WTC11 (cell line): ENCODE data around the gene HACD3. TPM values are rescaled to one million over a fixed set of nuclear protein-coding genes. Genes with fewer than 3 reads are reported as not detected.
A peak's percentile ranks its signal among the peaks of the same experiment; 100 is the strongest.

Experiments used
- ATAC-seq: fragments of 200-7000 bp; cut with Tn5 transposase; 2 replicates; pipeline ENCODE4 v1.10.0; 2021; ENCODE audit warnings: mild to moderate bottlenecking, moderate library complexity
- CTCF ChIA-PET: fragments of 300-600 bp; sonication (Branson Sonifier 250); formaldehyde crosslinking; loops from one replicate; lab custom pipeline; 2021; ENCODE audit warnings: antibody characterized with exemption; lab: Charles Lee
- POLR2A ChIA-PET: fragments of 350-600 bp; sonication (Branson Sonifier 250); formaldehyde crosslinking; loops from one replicate; lab custom pipeline; 2021; ENCODE audit warnings: antibody characterized with exemption; lab: Charles Lee
- DNase-seq: peaks from one replicate; pipeline ENCODE4 v3.0.0; 2021; ENCODE audit warnings: low spot score
- H3K27ac Mint-ChIP-seq: 2 replicates; pipeline ENCODE4 v1.8.0; 2021; ENCODE audit warnings: mixed read lengths
- H3K27me3 Mint-ChIP-seq: 2 replicates; pipeline ENCODE4 v1.8.0; 2021; ENCODE audit warnings: low read depth, mild to moderate bottlenecking, moderate library complexity, mixed read lengths
- H3K36me3 Mint-ChIP-seq: 2 replicates; pipeline ENCODE4 v1.8.0; 2021; ENCODE audit warnings: mixed read lengths
- H3K4me1 Mint-ChIP-seq: 2 replicates; pipeline ENCODE4 v1.8.0; 2022; ENCODE audit warnings: mixed read lengths
- H3K4me3 Mint-ChIP-seq: 2 replicates; pipeline ENCODE4 v1.8.0; 2021; ENCODE audit warnings: mild to moderate bottlenecking, moderate library complexity, mixed read lengths
- H3K9me3 Mint-ChIP-seq: 2 replicates; pipeline ENCODE4 v1.8.0; 2021; ENCODE audit warnings: mixed read lengths
- CBFB ChIP-seq: sonication (generic); formaldehyde crosslinking; IDR thresholded peaks from 2 replicates; pipeline ENCODE4 v1.8.1; 2022; ENCODE audit warnings: mild to moderate bottlenecking, low read depth, missing genetic modification reagents
- CTCF ChIP-seq: fragments of 200-600 bp; IDR thresholded peaks from 2 replicates; pipeline ENCODE4 v1.8.0; 2022; ENCODE audit warnings: antibody characterized with exemption
- ELF4 ChIP-seq: sonication (generic); formaldehyde crosslinking; IDR thresholded peaks from 2 replicates; pipeline ENCODE4 v1.8.1; 2022; ENCODE audit warnings: low read depth, mild to moderate bottlenecking, moderate library complexity, missing genetic modification reagents
- EMX1 ChIP-seq: fragments of 250-450 bp; sonication (Bioruptor Pico); IDR thresholded peaks from 2 replicates; pipeline ENCODE4 v1.8.0; 2021; ENCODE audit warnings: mild to moderate bottlenecking
- ESRRA ChIP-seq: sonication (generic); formaldehyde crosslinking; IDR thresholded peaks from 2 replicates; pipeline ENCODE4 v1.8.1; 2022; ENCODE audit warnings: mild to moderate bottlenecking, missing genetic modification reagents, borderline replicate concordance
- HMGA2 ChIP-seq: fragments of 250-450 bp; sonication (Bioruptor Pico); IDR thresholded peaks from 2 replicates; pipeline ENCODE4 v1.4.0; 2021; ENCODE audit warnings: mild to moderate bottlenecking, moderate library complexity
- JAZF1 ChIP-seq: fragments of 250-450 bp; sonication (Bioruptor Pico); IDR thresholded peaks from 2 replicates; pipeline ENCODE4 v1.9.0; 2021; ENCODE audit warnings: moderate library complexity, mild to moderate bottlenecking, inconsistent platforms
- MXD4 ChIP-seq: fragments of 250-450 bp; sonication (Bioruptor Pico); IDR thresholded peaks from 2 replicates; pipeline ENCODE4 v1.8.0; 2021; ENCODE audit warnings: mild to moderate bottlenecking, moderate library complexity, borderline replicate concordance
- MYBL2 ChIP-seq: sonication (generic); formaldehyde crosslinking; IDR thresholded peaks from 2 replicates; pipeline ENCODE4 v1.8.1; 2023; ENCODE audit warnings: mild to moderate bottlenecking, moderate library complexity, missing genetic modification reagents
- NFYB ChIP-seq: sonication (generic); formaldehyde crosslinking; conservative IDR thresholded peaks from 2 replicates; pipeline ENCODE4 v1.8.0; 2022; ENCODE audit warnings: low read depth, missing genetic modification reagents
- OVOL2 ChIP-seq: fragments of 250-450 bp; sonication (Bioruptor Pico); IDR thresholded peaks from 2 replicates; pipeline ENCODE4 v1.9.0; 2021; ENCODE audit warnings: mild to moderate bottlenecking, borderline replicate concordance
- SOX15 ChIP-seq: fragments of 250-450 bp; sonication (Bioruptor Pico); IDR thresholded peaks from 2 replicates; pipeline ENCODE4 v1.9.0; 2021; ENCODE audit warnings: mild to moderate bottlenecking
- ZBTB21 ChIP-seq: sonication (generic); formaldehyde crosslinking; IDR thresholded peaks from 2 replicates; pipeline ENCODE4 v1.8.1; 2023; ENCODE audit warnings: mild to moderate bottlenecking, missing genetic modification reagents, borderline replicate concordance
- ZNF138 ChIP-seq: sonication (generic); formaldehyde crosslinking; conservative IDR thresholded peaks from 2 replicates; pipeline ENCODE4 v1.8.1; 2022; ENCODE audit warnings: mild to moderate bottlenecking, moderate library complexity, missing genetic modification reagents
- ZNF423 ChIP-seq: fragments of 250-450 bp; sonication (Bioruptor Pico); IDR thresholded peaks from 2 replicates; pipeline ENCODE4 v2.1.2; 2022; ENCODE audit warnings: mild to moderate bottlenecking, moderate library complexity
- ZNF532 ChIP-seq: fragments of 250-450 bp; sonication (Bioruptor Pico); IDR thresholded peaks from 2 replicates; pipeline ENCODE4 v1.9.0; 2021; ENCODE audit warnings: mild to moderate bottlenecking, borderline replicate concordance
- ZSCAN18 ChIP-seq: fragments of 250-450 bp; sonication (Bioruptor Pico); IDR thresholded peaks from 2 replicates; pipeline ENCODE4 v2.1.2; 2022; ENCODE audit warnings: mild to moderate bottlenecking, moderate library complexity
- total RNA-seq: library from RNA; stranded (reverse); gene quantifications from 3 replicates; pipeline ENCODE4 v1.2.3, GENCODE V29; 2021
- TF ChIP-seq, protein P1 (sequence below): fragments of 250-450 bp; sonication (Bioruptor Pico); IDR thresholded peaks from 2 replicates; pipeline ENCODE4 v1.9.0; 2021; ENCODE audit warnings: mild to moderate bottlenecking

HACD3 gene
- total RNA-seq, 1 experiment from 2014 or later, result 95.9 TPM

- no peak for TF ChIP-seq ZSCAN18 (CRISPR knock-in tag)
- TF ChIP-seq MYBL2 (CRISPR knock-in tag), result no peak
- TF ChIP-seq EMX1 (CRISPR knock-in tag), result no peak
- no peak for TF ChIP-seq JAZF1 (CRISPR knock-in tag)
- TF ChIP-seq MXD4 (CRISPR knock-in tag), result no peak
Observed at GRCh38 chr15:65618560-65619109, 88.4 kb downstream of the HACD3 start (continued).

GRCh38 chr15:65619626-65620290 lies 89.5 kb downstream of the HACD3 start:
- ChIA-PET CTCF (interaction anchor here (0.6 to 0.9 kb wide), 2 partner anchors 9 to 121 kb away, joined by 4 to 5 read pairs; partner anchors contain the start of gene INTS14), POLR2A (no interaction called here)
- Mint-ChIP-seq H3K36me3 (no peaks in the 10 kb centered on the region), H3K27ac (0 out of 2 replicates have a peak overlapping the region, but pooled peaks have one; percentile 25), H3K27me3 (no peaks in the 10 kb centered on the region), H3K4me1 (peaks cover 10% of the 10 kb centered on the region), H3K4me3 (no peak overlapping the region), H3K9me3 (peaks cover 13% of the 10 kb centered on the region)
- TF ChIP-seq HMGA2 (CRISPR knock-in tag) (peak; percentile 94), ZBTB21 (no peak)
- DNase-seq (no peak), ATAC-seq (no peak)

- Mint-ChIP-seq H3K4me1 (peaks cover 10% of the 10 kb centered on the region), H3K27me3 (no peaks in the 10 kb centered on the region), H3K36me3 (no peaks in the 10 kb centered on the region), H3K9me3 (peaks cover 13% of the 10 kb centered on the region), H3K4me3 (no peak overlapping the region), H3K27ac (no peak overlapping the region)
- no peak for DNase-seq
- ATAC-seq, result no peak
- POLR2A ChIA-PET, result interaction anchor here (1.0 kb wide), 1 partner anchor 248 kb away, joined by 3 read pairs; the partner anchor contains the start of gene RAB11A
- CTCF ChIA-PET, result interaction anchor here (1.3 to 1.8 kb wide), 2 partner anchors 10 to 17 kb away, joined by 4 to 5 read pairs; partner anchors contain the start of gene INTS14
- TF ChIP-seq HMGA2 (CRISPR knock-in tag) (no peak), SOX15 (CRISPR knock-in tag) (no peak), ZNF423 (CRISPR knock-in tag) (no peak)
- TF ChIP-seq, all 79 proteins: peak for 0
Observed at GRCh38 chr15:65620833-65621232, 90.6 kb downstream of the HACD3 start.

GRCh38 chr15:65621638-65622037 lies 91.4 kb downstream of the HACD3 start, which contains the start of gene SLC24A1:
Gene SLC24A1, plus strand, starts transcription at chr15:65621938. Its CDS starts 2,143 bp downstream, at chr15:65624081.
- ChIA-PET POLR2A (interaction anchor here (1.0 kb wide), 1 partner anchor 247 kb away, joined by 3 read pairs; the partner anchor contains the start of gene RAB11A), CTCF (interaction anchor here (1.3 to 1.8 kb wide), 2 partner anchors 11 to 17 kb away, joined by 4 to 5 read pairs; partner anchors contain the start of gene INTS14)
- no peak for ATAC-seq
- Mint-ChIP-seq H3K4me3 (no peak within 1 kb of the TSS), H3K27ac (no peak within 1 kb of the TSS), H3K36me3 (no peaks in the 10 kb centered on the region), H3K9me3 (peaks cover 9% of the 10 kb centered on the region; the same call in 1 of the 2 replicates), H3K4me1 (peaks cover 10% of the 10 kb centered on the region)
- DNase-seq, result no peak
- no peak for TF ChIP-seq ESRRA (CRISPR knock-in tag)
- TF ChIP-seq, protein P1, sequence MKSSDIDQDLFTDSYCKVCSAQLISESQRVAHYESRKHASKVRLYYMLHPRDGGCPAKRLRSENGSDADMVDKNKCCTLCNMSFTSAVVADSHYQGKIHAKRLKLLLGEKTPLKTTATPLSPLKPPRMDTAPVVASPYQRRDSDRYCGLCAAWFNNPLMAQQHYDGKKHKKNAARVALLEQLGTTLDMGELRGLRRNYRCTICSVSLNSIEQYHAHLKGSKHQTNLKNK (CRISPR knock-in tag), result no peak
- no peak for TF ChIP-seq ZNF138 (CRISPR knock-in tag)
- TF ChIP-seq CTCF, result no peak
- no peak for TF ChIP-seq ELF4 (CRISPR knock-in tag)
- TF ChIP-seq OVOL2 (CRISPR knock-in tag), result no peak
- TF ChIP-seq CBFB (CRISPR knock-in tag), result no peak
- no peak for TF ChIP-seq NFYB (CRISPR knock-in tag)
- TF ChIP-seq ZNF532 (CRISPR knock-in tag), result no peak
- TF ChIP-seq, all 79 proteins: peak for 0
- H3K27me3 Mint-ChIP-seq, result no peaks in the 10 kb centered on the region
